ENCODE data around the gene ZNF417.
A peak's percentile ranks its signal among the peaks of the same experiment; 100 is the strongest.

ZNF417 gene

GRCh38 chr19:57949296-57949695 lies 32.9 kb upstream of the ZNF417 start:
- Histone ChIP-seq H3K27me3 (no peaks in the 10 kb centered on the region), H3K36me3 (no peaks in the 10 kb centered on the region), H3K4me3 (ENCODE audit: low read depth in 1 of 2, low read length in 1 of 2) (no peak overlapping the region), H3K9me3 (peaks cover 20% of the 10 kb centered on the region), H3K27ac (no peak overlapping the region), H3K4me1 (ENCODE audit: control insufficient read depth in 1 of 2, insufficient read depth in 1 of 2, low read depth in 1 of 2, low read length in 1 of 2) (peaks cover 8 to 16% of the 10 kb centered on the region in 2 experiments)
- no peak for TF ChIP-seq CTCF (IDR thresholded peaks at IDR 0.05)

DNA sequence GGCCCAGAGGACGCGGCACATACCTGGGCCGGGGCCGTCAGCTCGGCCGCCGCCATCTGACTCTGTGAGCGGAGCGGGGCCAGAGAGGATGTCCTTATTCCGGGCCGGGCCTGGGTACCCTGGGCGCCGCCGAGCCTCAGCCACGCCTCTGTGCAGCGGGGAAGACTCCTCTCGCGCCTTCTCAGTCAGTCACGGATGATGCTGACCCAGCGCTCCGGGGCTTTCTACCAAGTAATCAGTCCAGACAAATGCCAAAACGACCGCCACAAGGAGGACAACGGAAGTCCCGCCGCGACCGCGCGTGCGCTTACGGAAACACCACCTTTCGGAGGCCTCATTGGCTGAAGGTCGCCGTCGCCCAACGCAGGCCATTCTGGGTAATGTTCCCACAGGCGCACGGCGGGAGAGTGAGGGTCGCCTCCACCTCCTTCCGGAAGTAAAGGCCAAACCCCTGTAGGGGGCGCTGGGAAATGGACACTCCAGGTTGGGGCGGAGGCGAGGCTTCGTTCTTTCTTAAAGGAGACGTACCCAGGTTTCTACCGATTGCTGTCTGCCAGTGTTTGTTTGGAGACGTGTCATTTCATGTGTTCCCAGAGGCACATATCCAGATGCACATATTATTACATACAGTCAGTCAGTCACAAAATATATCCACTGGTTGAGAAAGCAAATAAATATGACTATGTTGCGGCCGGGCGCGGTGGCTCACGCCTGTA lies 31.2 kb upstream of the ZNF417 start, which contains the start of gene ZNF256:
ZNF256 (minus strand) TSS at position 288 of the 716 bp plus-strand sequence; CDS start at position 56, 232 bp downstream.
- no peak within 1 kb of the TSS for H3K27ac ChIP-seq
- peaks cover 27% of the 10 kb centered on the region for H3K9me3 ChIP-seq
- H3K27me3 ChIP-seq = no peaks in the 10 kb centered on the region
- no peak for TF ChIP-seq CTCF (IDR thresholded peaks at IDR 0.05)
- H3K4me3 ChIP-seq (ENCODE audit: low read depth in 1 of 2, low read length in 1 of 2) = peak within 1 kb of the TSS; percentile 57 to 66
- H3K4me1 ChIP-seq (ENCODE audit: control insufficient read depth in 1 of 2, insufficient read depth in 1 of 2, low read depth in 1 of 2, low read length in 1 of 2) = peaks cover 16 to 17% of the 10 kb centered on the region in 2 experiments
- no peaks in the 10 kb centered on the region for H3K36me3 ChIP-seq

DNA sequence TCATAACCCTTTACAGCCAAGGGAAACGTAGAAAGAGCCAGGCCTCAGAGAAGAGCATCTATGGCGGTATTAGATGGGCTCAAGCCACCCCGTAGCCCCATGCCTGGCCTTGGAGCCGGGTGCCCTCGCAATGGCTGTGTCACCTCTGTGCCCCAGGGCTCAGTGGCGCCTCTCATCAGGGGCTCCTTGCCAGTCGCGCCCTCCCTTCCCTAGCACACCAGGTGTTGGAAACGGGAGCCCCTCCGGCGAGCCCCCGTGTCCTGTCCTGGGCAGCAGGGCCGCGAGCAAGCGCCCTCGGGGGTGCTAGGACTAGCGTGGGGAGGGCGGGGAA lies 30.7 kb upstream of the ZNF417 start:
- Histone ChIP-seq H3K27ac (no peak overlapping the region), H3K9me3 (peaks cover 32% of the 10 kb centered on the region), H3K27me3 (no peaks in the 10 kb centered on the region), H3K4me3 (ENCODE audit: low read depth in 1 of 2, low read length in 1 of 2) (peak overlapping the region; percentile 57 to 66), H3K4me1 (ENCODE audit: control insufficient read depth in 1 of 2, insufficient read depth in 1 of 2, low read depth in 1 of 2, low read length in 1 of 2) (peaks cover 16 to 17% of the 10 kb centered on the region in 2 experiments), H3K36me3 (no peaks in the 10 kb centered on the region)
- no peak for TF ChIP-seq CTCF (IDR thresholded peaks at IDR 0.05)

GRCh38 chr19:57946316-57946715 lies 29.9 kb upstream of the ZNF417 start:
- Histone ChIP-seq H3K4me1 (ENCODE audit: control insufficient read depth in 1 of 2, insufficient read depth in 1 of 2, low read depth in 1 of 2, low read length in 1 of 2) (peaks cover 16 to 17% of the 10 kb centered on the region in 2 experiments), H3K4me3 (ENCODE audit: low read depth in 1 of 2, low read length in 1 of 2) (no peak overlapping the region), H3K9me3 (peaks cover 39% of the 10 kb centered on the region), H3K36me3 (no peaks in the 10 kb centered on the region), H3K27ac (no peak overlapping the region), H3K27me3 (no peaks in the 10 kb centered on the region)
- TF ChIP-seq CTCF (IDR thresholded peaks at IDR 0.05) = no peak

DNA sequence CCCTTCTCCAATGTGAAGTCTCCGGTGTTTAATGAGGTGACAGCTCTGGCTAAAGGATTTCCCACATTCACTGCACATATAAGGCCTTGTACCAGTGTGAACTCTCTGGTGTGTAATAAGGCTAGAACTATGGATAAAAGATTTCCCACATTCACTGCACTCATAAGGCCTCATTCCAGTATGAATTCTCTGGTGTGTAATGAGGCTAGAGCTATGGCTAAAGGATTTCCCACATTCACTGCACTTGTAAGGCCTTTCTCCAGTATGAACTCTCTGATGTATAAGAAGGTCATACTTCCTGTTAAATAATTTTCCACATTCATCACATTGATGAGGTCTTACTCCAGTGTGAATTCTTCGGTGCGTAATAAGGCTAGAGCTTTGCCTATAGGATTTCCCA lies 25.2 kb upstream of the ZNF417 start:
- no peak overlapping the region for H3K4me3 ChIP-seq (ENCODE audit: low read depth in 1 of 2, low read length in 1 of 2)
- TF ChIP-seq CTCF (IDR thresholded peaks at IDR 0.05) = no peak
- H3K27ac ChIP-seq = no peak overlapping the region
- H3K36me3 ChIP-seq = no peaks in the 10 kb centered on the region
- no peaks in the 10 kb centered on the region for H3K27me3 ChIP-seq
- H3K4me1 ChIP-seq (ENCODE audit: control insufficient read depth in 1 of 2, insufficient read depth in 1 of 2, low read depth in 1 of 2, low read length in 1 of 2) = peaks cover 2 to 10% of the 10 kb centered on the region in 2 experiments
- H3K9me3 ChIP-seq = peaks cover 28% of the 10 kb centered on the region
